GM18499 (cell line): ENCODE results near the gene KYNU.
"Not testable (repeated sequence)": the region's sequence is repeated elsewhere in the genome, so short reads cannot be mapped to it uniquely, and the experiment has no call there.

Source experiments
- ATAC-seq: cut with Tn5 transposase; IDR thresholded peaks from one replicate; pipeline ENCODE4 v1.9.1; 2021; ENCODE audit warnings: moderate number of reproducible peaks; ENCODE audit not compliant: insufficient read depth, unreplicated experiment

KYNU gene

GRCh38 chr2:142903726-142904125 is 26.3 kb downstream of the KYNU start:
- not testable (repeated sequence) for ATAC-seq

- no peak for ATAC-seq
These were observed 30.2 kb downstream of the KYNU start for GRCh38 chr2:142907653-142908052.

GRCh38 chr2:142914507-142915313 is 37.2 kb downstream of the KYNU start:
- ATAC-seq, result peak; percentile 99

GRCh38 chr2:142915502-142915901 is 38.0 kb downstream of the KYNU start:
- ATAC-seq, result no peak

- no peak for ATAC-seq
These were observed 41.2 kb downstream of the KYNU start for GRCh38 chr2:142918624-142919023.

- ATAC-seq, result no peak
These were observed 43.1 kb downstream of the KYNU start for GRCh38 chr2:142920571-142920970.

- ATAC-seq, result no peak
These were observed 49.0 kb downstream of the KYNU start for GRCh38 chr2:142926445-142926844.

GRCh38 chr2:142930835-142931398 is 53.5 kb downstream of the KYNU start:
- ATAC-seq, result no peak

GRCh38 chr2:142933916-142934315 is 56.5 kb downstream of the KYNU start:
- ATAC-seq, result no peak

- no peak for ATAC-seq
These were observed 58.2 kb downstream of the KYNU start for GRCh38 chr2:142935563-142936089.

- no peak for ATAC-seq
These were observed 59.2 kb downstream of the KYNU start for GRCh38 chr2:142936629-142937028.

- ATAC-seq, result no peak
These were observed 59.9 kb downstream of the KYNU start for GRCh38 chr2:142937347-142937746.

GRCh38 chr2:142938240-142938639 is 60.8 kb downstream of the KYNU start:
- no peak for ATAC-seq

GRCh38 chr2:142940606-142941223 is 63.3 kb downstream of the KYNU start:
- ATAC-seq, result no peak

- ATAC-seq, result no peak
These were observed 65.2 kb downstream of the KYNU start for GRCh38 chr2:142942690-142943089.

GRCh38 chr2:142944264-142944663 is 66.8 kb downstream of the KYNU start:
- no peak for ATAC-seq

- no peak for ATAC-seq
These were observed 67.3 kb downstream of the KYNU start for GRCh38 chr2:142944721-142945120.

- ATAC-seq, result no peak
These were observed 69.5 kb downstream of the KYNU start for GRCh38 chr2:142946941-142947340.

GRCh38 chr2:142948723-142949122 is 71.3 kb downstream of the KYNU start:
- not testable (repeated sequence) for ATAC-seq

- ATAC-seq, result not testable (repeated sequence)
These were observed 72.9 kb downstream of the KYNU start for GRCh38 chr2:142950323-142950722.
